PC-3 (cell line): ENCODE results near the gene FGD5. TPM values are rescaled to one million over a fixed set of nuclear protein-coding genes. Genes with fewer than 3 reads are reported as not detected.

Experiments
- ATAC-seq: fragments of 200-7000 bp; cut with Tn5 transposase; 2 replicates; pipeline ENCODE4 v1.9.1; 2020; ENCODE audit warnings: mild to moderate bottlenecking, moderate library complexity
- BruUV-seq: library from RNA; stranded (reverse); fragments of 400-500 nt; replicated peaks from 2 replicates; lab custom pipeline; 2021; lab: Mats Ljungman, UMichigan
- CTCF ChIA-PET: fragments of 300-600 bp; sonication (Branson Sonifier 250); formaldehyde crosslinking; loops from one replicate; lab custom pipeline; 2022; ENCODE audit warnings: antibody characterized with exemption; lab: Charles Lee
- POLR2A ChIA-PET: fragments of 300-600 bp; sonication (Branson Sonifier 250); formaldehyde crosslinking; loops from one replicate; lab custom pipeline; 2022; ENCODE audit warnings: antibody characterized with exemption; ENCODE audit not compliant: unreplicated experiment; lab: Charles Lee
- DNase-seq: peaks from one replicate; pipeline ENCODE4 v3.0.0-alpha.2; 2015
- H2AFZ ChIP-seq: fragments of 300-600 bp; sonication (generic); 2 replicates; pipeline ENCODE4 v1.6.0; 2016; ENCODE audit warnings: antibody characterized with exemption, low read length
- H3F3A ChIP-seq: fragments of 300-600 bp; sonication (generic); one replicate; pipeline ENCODE4 v1.6.0; 2017; ENCODE audit warnings: antibody characterized with exemption, low read length, control low read depth, mild to moderate bottlenecking; ENCODE audit not compliant: unreplicated experiment
- H3K27ac ChIP-seq: fragments of 300-600 bp; sonication (generic); 2 replicates; pipeline ENCODE4 v1.5.1; 2016; ENCODE audit warnings: mild to moderate bottlenecking, low read length
- H3K27me3 ChIP-seq: fragments of 300-600 bp; sonication (generic); 2 replicates; pipeline ENCODE4 v1.6.1; 2016; ENCODE audit warnings: low read length, mixed read lengths
- H3K36me3 ChIP-seq: fragments of 300-600 bp; sonication (generic); 2 replicates; pipeline ENCODE4 v1.6.1; 2016; ENCODE audit warnings: low read depth, mixed run types, low read length, mixed read lengths
- H3K4me1 ChIP-seq: fragments of 300-600 bp; sonication (generic); 2 replicates; pipeline ENCODE4 v1.5.1; 2016; ENCODE audit warnings: low read length; ENCODE audit not compliant: insufficient read depth
- H3K4me2 ChIP-seq: fragments of 300-600 bp; sonication (generic); 2 replicates; pipeline ENCODE4 v1.6.0; 2016; ENCODE audit warnings: low read length
- H3K4me3 ChIP-seq: fragments of 300-600 bp; sonication (generic); 2 replicates; pipeline ENCODE4 v1.5.1; 2016; ENCODE audit warnings: mild to moderate bottlenecking, low read length, mixed read lengths
- H3K79me2 ChIP-seq: fragments of 300-600 bp; sonication (generic); 2 replicates; pipeline ENCODE4 v1.6.1; 2017; ENCODE audit warnings: low read length, mixed read lengths
- H3K9ac ChIP-seq: fragments of 300-600 bp; sonication (generic); 2 replicates; pipeline ENCODE4 v1.6.0; 2016; ENCODE audit warnings: mild to moderate bottlenecking, low read length
- H3K9me2 ChIP-seq: fragments of 300-600 bp; sonication (generic); replicated peaks from 2 replicates; pipeline ENCODE4 v1.6.1; 2016; ENCODE audit warnings: mixed run types, low read length, mixed read lengths
- H3K9me3 ChIP-seq: fragments of 300-600 bp; sonication (generic); 2 replicates; pipeline ENCODE4 v1.6.1; 2016; ENCODE audit warnings: low read length, mixed read lengths
- H4K20me1 ChIP-seq: fragments of 300-600 bp; sonication (generic); 2 replicates; pipeline ENCODE4 v1.6.1; 2016; ENCODE audit warnings: low read length, mixed read lengths
- CTCF ChIP-seq: fragments of 300-600 bp; sonication (generic); conservative IDR thresholded peaks from 2 replicates; pipeline ENCODE4 v1.5.1; 2017; ENCODE audit warnings: antibody characterized with exemption, low read depth, mild to moderate bottlenecking, low read length
- EZH2 ChIP-seq: fragments of 300-600 bp; sonication (generic); IDR thresholded peaks from one replicate; pipeline ENCODE4 v1.6.1; 2017; ENCODE audit warnings: antibody characterized with exemption, mild to moderate bottlenecking, low read length; ENCODE audit not compliant: unreplicated experiment
- EZH2phosphoT487 ChIP-seq: fragments of 300-600 bp; sonication (generic); IDR thresholded peaks from 2 replicates; pipeline ENCODE4 v1.6.1; 2018; ENCODE audit warnings: mild to moderate bottlenecking, antibody characterized with exemption, low read length, borderline replicate concordance
- intact Hi-C: fragments of 100-400 bp; cut with micrococcal nuclease; formaldehyde crosslinking; loops from 2 replicates; pipeline ENCODE4 v1.9.0; 2023
- total RNA-seq: library from RNA; depleted of rRNA; stranded (reverse); fragments of >200 nt; gene quantifications from 2 replicates; pipeline ENCODE4 v1.2.3, GENCODE V29; 2014

Gene FGD5
- total RNA-seq, 1 experiment from 2014 or later = not detected

GRCh38 chr3:14861446-14862302 lies 42.9 kb downstream of the FGD5 start:
- no TSS peak for BruUV-seq
- ChIA-PET POLR2A (no interaction called here), CTCF (interaction anchor here (0.6 to 1.6 kb wide), 2 partner anchors 60 to 168 kb away, joined by 4 to 6 read pairs; no protein-coding TSS in a partner anchor)
- Histone ChIP-seq H3K4me3 (no peak overlapping the region), H4K20me1 (no peaks in the 10 kb centered on the region), H3F3A (no peaks in the 10 kb centered on the region), H3K4me1 (no peaks in the 10 kb centered on the region), H3K27me3 (peaks cover 77% of the 10 kb centered on the region), H3K9me2 (no peaks in the 10 kb centered on the region), H3K9ac (no peak overlapping the region), H3K79me2 (no peaks in the 10 kb centered on the region), H3K36me3 (no peaks in the 10 kb centered on the region), H3K9me3 (no peaks in the 10 kb centered on the region), H3K27ac (no peak overlapping the region), H2AFZ (no peak overlapping the region), H3K4me2 (no peak overlapping the region)
- TF ChIP-seq EZH2 (no peak), EZH2phosphoT487 (no peak), CTCF (no peak)
- DNase-seq = no peak
- intact Hi-C loops = no loop called here
- ATAC-seq = no peak; the same call in 1 of the 2 replicates

GRCh38 chr3:14862303-14862660 lies 43.5 kb downstream of the FGD5 start:
- CTCF ChIA-PET = interaction anchor here (0.6 to 1.6 kb wide), 2 partner anchors 59 to 167 kb away, joined by 4 to 6 read pairs; no protein-coding TSS in a partner anchor
- TF ChIP-seq EZH2 (no peak), EZH2phosphoT487 (no peak), CTCF (no peak)

GRCh38 chr3:14862661-14863230 lies 44.0 kb downstream of the FGD5 start:
- Histone ChIP-seq H3K27me3 (peaks cover 79% of the 10 kb centered on the region), H3K79me2 (no peaks in the 10 kb centered on the region), H3F3A (no peaks in the 10 kb centered on the region), H3K9me2 (no peaks in the 10 kb centered on the region), H3K9ac (no peak overlapping the region), H3K4me2 (no peak overlapping the region), H3K36me3 (no peaks in the 10 kb centered on the region), H2AFZ (no peak overlapping the region), H4K20me1 (no peaks in the 10 kb centered on the region), H3K4me1 (no peaks in the 10 kb centered on the region), H3K4me3 (no peak overlapping the region), H3K27ac (no peak overlapping the region), H3K9me3 (no peaks in the 10 kb centered on the region)
- intact Hi-C loops = no loop called here
- ChIA-PET POLR2A (no interaction called here), CTCF (no interaction called here)
- TF ChIP-seq CTCF (no peak), EZH2phosphoT487 (no peak), EZH2 (no peak)
- BruUV-seq = no TSS peak
- DNase-seq (no peak), ATAC-seq (no peak)

More at GRCh38 chr3:14862303-14862660, 43.5 kb downstream of the FGD5 start:
- H3K4me1 ChIP-seq = no peaks in the 10 kb centered on the region
- POLR2A ChIA-PET = no interaction called here
- H3K36me3 ChIP-seq = no peaks in the 10 kb centered on the region
- intact Hi-C loops = no loop called here
- no TSS peak for BruUV-seq
- no peak overlapping the region for H2AFZ ChIP-seq
- no peaks in the 10 kb centered on the region for H3K9me2 ChIP-seq
- peaks cover 80% of the 10 kb centered on the region for H3K27me3 ChIP-seq
- ATAC-seq (no peak), DNase-seq (no peak)
- H3K9me3 ChIP-seq = no peaks in the 10 kb centered on the region
- H4K20me1 ChIP-seq = no peaks in the 10 kb centered on the region
- no peaks in the 10 kb centered on the region for H3K79me2 ChIP-seq
- no peak overlapping the region for H3K4me2 ChIP-seq
- no peak overlapping the region for H3K4me3 ChIP-seq
- H3K27ac ChIP-seq = no peak overlapping the region
- no peaks in the 10 kb centered on the region for H3F3A ChIP-seq
- H3K9ac ChIP-seq = no peak overlapping the region
